ENCODE results near the gene CTRL.
A peak's percentile ranks its signal among the peaks of the same experiment; 100 is the strongest.

CTRL gene

DNA sequence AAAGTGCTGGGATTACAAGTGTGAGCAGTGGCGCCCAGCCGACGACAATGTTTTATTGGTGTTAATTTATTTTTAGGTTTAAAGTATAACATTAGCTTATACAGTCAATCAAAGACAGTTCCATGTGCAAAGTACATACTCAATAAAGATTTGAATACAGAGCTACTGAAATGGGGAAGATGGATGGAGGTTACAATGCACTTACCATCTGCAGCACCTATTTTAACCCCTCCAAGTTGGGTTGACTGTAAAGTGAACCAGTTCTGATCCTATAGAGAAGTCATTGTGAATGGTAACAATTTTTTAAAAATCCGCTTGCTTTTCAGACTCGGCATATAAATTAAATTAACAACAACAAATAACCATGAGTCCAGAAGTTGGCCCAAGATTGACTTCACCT lies 39.3 kb downstream of the CTRL start:
- DNase-seq (ENCODE audit: low spot score), result no peak

- DNase-seq (ENCODE audit: low spot score), result no peak
These were observed 43.3 kb downstream of the CTRL start for GRCh38 chr16:67888331-67888730.

- no peak for DNase-seq (ENCODE audit: low spot score)
These were observed 45.3 kb downstream of the CTRL start for GRCh38 chr16:67886387-67886786.

GRCh38 chr16:67885976-67886375 lies 45.7 kb downstream of the CTRL start:
- no peak for DNase-seq (ENCODE audit: low spot score)

- DNase-seq (ENCODE audit: low spot score), result no peak
These were observed 46.1 kb downstream of the CTRL start for GRCh38 chr16:67885545-67885944.

GRCh38 chr16:67884684-67885083 lies 47.0 kb downstream of the CTRL start, which contains the start of gene NRN1L:
TSS of gene NRN1L (plus strand) at chr16:67884885. CDS start at chr16:67884904, 19 bp downstream.
- peak; percentile 91 for DNase-seq (ENCODE audit: low spot score)

GRCh38 chr16:67883872-67884261 lies 47.8 kb downstream of the CTRL start:
- no peak for DNase-seq (ENCODE audit: low spot score)

- DNase-seq (ENCODE audit: low spot score), result no peak
These were observed 48.4 kb downstream of the CTRL start for GRCh38 chr16:67883146-67883871.

DNA sequence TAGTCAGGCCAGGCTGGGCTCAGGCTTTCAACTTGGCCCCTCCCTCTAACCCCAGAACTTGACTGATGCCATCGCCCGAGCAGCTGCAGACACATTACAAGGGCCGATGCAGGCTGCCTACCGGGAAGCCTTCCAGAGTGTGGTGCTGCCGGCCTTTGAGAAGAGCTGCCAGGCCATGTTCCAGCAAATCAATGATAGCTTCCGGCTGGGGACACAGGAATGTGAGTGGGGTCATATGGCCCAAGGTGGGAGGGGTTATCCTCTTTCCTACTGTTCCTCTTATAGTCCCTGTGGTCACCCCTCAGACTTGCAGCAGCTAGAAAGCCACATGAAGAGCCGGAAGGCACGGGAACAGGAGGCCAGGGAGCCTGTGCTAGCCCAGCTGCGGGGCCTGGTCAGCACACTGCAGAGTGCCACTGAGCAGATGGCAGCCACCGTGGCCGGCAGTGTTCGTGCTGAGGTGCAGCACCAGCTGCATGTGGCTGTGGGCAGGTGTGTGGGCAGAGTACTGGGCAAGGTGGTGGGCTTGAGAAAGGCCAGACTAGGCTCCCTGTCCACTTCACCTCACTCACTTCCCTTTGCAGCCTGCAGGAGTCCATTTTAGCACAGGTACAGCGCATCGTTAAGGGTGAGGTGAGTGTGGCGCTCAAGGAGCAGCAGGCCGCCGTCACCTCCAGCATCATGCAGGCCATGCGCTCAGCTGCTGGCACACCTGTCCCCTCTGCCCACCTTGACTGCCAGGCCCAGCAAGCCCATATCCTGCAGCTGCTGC lies 49.1 kb downstream of the CTRL start:
- DNase-seq (ENCODE audit: low spot score), result peak; percentile 74

DNA sequence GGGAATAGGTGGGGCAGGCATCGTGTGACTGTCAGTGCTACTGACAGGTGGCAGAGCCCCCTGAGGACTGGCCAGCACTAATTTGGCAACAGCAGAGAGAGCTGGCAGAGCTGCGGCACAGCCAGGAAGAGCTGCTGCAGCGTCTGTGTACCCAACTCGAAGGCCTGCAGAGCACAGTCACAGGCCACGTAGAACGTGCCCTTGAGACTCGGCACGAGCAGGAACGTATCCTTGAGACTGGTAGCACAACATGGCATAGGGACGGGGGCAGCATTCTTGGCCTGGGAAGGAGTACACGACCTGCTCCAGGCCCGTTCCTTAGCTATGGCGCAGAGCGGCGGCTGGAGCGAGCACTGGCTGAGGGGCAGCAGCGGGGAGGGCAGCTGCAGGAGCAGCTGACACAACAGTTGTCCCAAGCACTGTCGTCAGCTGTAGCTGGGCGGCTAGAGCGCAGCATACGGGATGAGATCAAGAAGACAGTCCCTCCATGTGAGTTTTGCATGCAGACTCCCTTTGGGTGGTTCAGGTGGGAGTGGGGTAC lies 50.0 kb downstream of the CTRL start:
- DNase-seq (ENCODE audit: low spot score), result no peak

GRCh38 chr16:67880584-67880983 lies 51.1 kb downstream of the CTRL start:
- no peak for DNase-seq (ENCODE audit: low spot score)

GRCh38 chr16:67879936-67880335 lies 51.7 kb downstream of the CTRL start:
- no peak for DNase-seq (ENCODE audit: low spot score)

Measured in left forelimb (tissue), 1 donor.